Parathyroid adenoma (tissue), 2 donors: ENCODE measurements around the gene SMYD4.
"Not testable (repeated sequence)": the region's sequence is repeated elsewhere in the genome, so short reads cannot be mapped to it uniquely, and the experiment has no call there.

Experiments
- H2AFZ ChIP-seq: fragments of 300-600 bp; sonication (generic); one replicate; pipeline ENCODE4 v1.7.0; 2017; ENCODE audit warnings: antibody characterized with exemption, mild to moderate bottlenecking
- H3K27ac ChIP-seq: fragments of 300-600 bp; sonication (generic); one replicate; pipeline ENCODE4 v1.7.0; 2017
- H3K27me3 ChIP-seq: fragments of 300-600 bp; sonication (generic); one replicate; pipeline ENCODE4 v1.7.0; 2017; ENCODE audit warnings: low read length; ENCODE audit not compliant: control insufficient read depth, insufficient read depth
- H3K36me3 ChIP-seq: fragments of 300-600 bp; sonication (generic); one replicate; pipeline ENCODE4 v1.7.0; 2017; ENCODE audit warnings: low read length; ENCODE audit not compliant: control insufficient read depth, insufficient read depth
- H3K4me1 ChIP-seq: fragments of 300-600 bp; sonication (generic); one replicate; pipeline ENCODE4 v1.7.0; 2017; ENCODE audit warnings: control low read depth
- H3K4me2 ChIP-seq: fragments of 300-600 bp; sonication (generic); one replicate; pipeline ENCODE4 v1.7.0; 2017; ENCODE audit warnings: low read length
- H3K4me3 ChIP-seq: fragments of 300-600 bp; sonication (generic); one replicate; pipeline ENCODE4 v1.7.0; 2017; ENCODE audit warnings: low read depth, low read length
- H3K79me2 ChIP-seq: fragments of 300-600 bp; sonication (generic); one replicate; pipeline ENCODE4 v1.7.0; 2017; ENCODE audit warnings: control low read depth
- H3K9ac ChIP-seq: fragments of 300-600 bp; sonication (generic); one replicate; pipeline ENCODE4 v1.7.0; 2017; ENCODE audit warnings: mild to moderate bottlenecking
- H3K9me3 ChIP-seq: fragments of 300-600 bp; sonication (generic); one replicate; pipeline ENCODE4 v1.7.0; 2017; ENCODE audit warnings: low read length; ENCODE audit not compliant: control insufficient read depth
- CTCF ChIP-seq: fragments of 300-600 bp; sonication (generic); IDR thresholded peaks from one replicate; pipeline ENCODE4 v1.7.0; 2017; ENCODE audit warnings: antibody characterized with exemption, mild to moderate bottlenecking
- donor health status: primary hyperparathyroidism.

Gene SMYD4

GRCh38 chr17:1813088-1813487 lies 16.6 kb downstream of the SMYD4 start:
- H3K4me1 ChIP-seq = no peaks in the 10 kb centered on the region
- no peak overlapping the region for H3K9ac ChIP-seq
- H3K27ac ChIP-seq = no peak overlapping the region
- no peak overlapping the region for H3K4me2 ChIP-seq
- H2AFZ ChIP-seq = no peak overlapping the region
- no peak overlapping the region for H3K4me3 ChIP-seq
- no peak for TF ChIP-seq CTCF
- H3K27me3 ChIP-seq = no peaks in the 10 kb centered on the region
- no peaks in the 10 kb centered on the region for H3K9me3 ChIP-seq
- no peaks in the 10 kb centered on the region for H3K36me3 ChIP-seq
- peaks cover 3% of the 10 kb centered on the region for H3K79me2 ChIP-seq

GRCh38 chr17:1810450-1811103 lies 19.1 kb downstream of the SMYD4 start:
- no peaks in the 10 kb centered on the region for H3K9me3 ChIP-seq
- H3K79me2 ChIP-seq = no peaks in the 10 kb centered on the region
- H2AFZ ChIP-seq = no peak overlapping the region
- H3K4me2 ChIP-seq = no peak overlapping the region
- H3K27me3 ChIP-seq = no peaks in the 10 kb centered on the region
- H3K4me3 ChIP-seq = no peak overlapping the region
- no peaks in the 10 kb centered on the region for H3K4me1 ChIP-seq
- no peaks in the 10 kb centered on the region for H3K36me3 ChIP-seq
- no peak overlapping the region for H3K9ac ChIP-seq
- no peak for TF ChIP-seq CTCF
- H3K27ac ChIP-seq = no peak overlapping the region

DNA sequence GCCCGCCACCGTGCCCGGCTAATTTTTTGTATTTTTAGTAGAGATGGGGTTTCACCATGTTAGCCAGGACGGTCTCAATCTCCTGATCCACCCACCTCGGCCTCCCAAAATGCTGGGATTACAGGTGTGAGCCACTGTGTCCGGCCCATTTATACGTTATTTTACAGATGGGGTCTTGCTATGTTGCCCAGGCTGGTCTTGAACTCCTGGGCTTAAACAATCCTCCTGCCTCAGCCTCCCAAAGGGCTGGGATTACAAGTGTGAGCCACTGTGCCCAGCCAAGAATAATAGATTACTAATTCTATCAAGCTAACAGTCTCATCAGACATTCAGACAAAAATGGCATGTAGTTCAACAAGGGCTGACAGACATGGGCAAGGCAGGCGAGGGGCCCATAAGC lies 19.9 kb downstream of the SMYD4 start:
- not testable (repeated sequence) for H3K79me2 ChIP-seq, H3K36me3 ChIP-seq, H3K9ac ChIP-seq, H2AFZ ChIP-seq, H3K27me3 ChIP-seq, H3K4me3 ChIP-seq, H3K4me1 ChIP-seq, H3K4me2 ChIP-seq, H3K9me3 ChIP-seq, H3K27ac ChIP-seq

GRCh38 chr17:1808644-1809043 lies 21.1 kb downstream of the SMYD4 start:
- no peak for TF ChIP-seq CTCF
- Histone ChIP-seq H3K36me3 (no peaks in the 10 kb centered on the region), H3K9me3 (no peaks in the 10 kb centered on the region), H2AFZ (no peak overlapping the region), H3K79me2 (no peaks in the 10 kb centered on the region), H3K4me3 (no peak overlapping the region), H3K27me3 (no peaks in the 10 kb centered on the region), H3K4me1 (no peaks in the 10 kb centered on the region), H3K4me2 (no peak overlapping the region), H3K27ac (no peak overlapping the region), H3K9ac (no peak overlapping the region)

DNA sequence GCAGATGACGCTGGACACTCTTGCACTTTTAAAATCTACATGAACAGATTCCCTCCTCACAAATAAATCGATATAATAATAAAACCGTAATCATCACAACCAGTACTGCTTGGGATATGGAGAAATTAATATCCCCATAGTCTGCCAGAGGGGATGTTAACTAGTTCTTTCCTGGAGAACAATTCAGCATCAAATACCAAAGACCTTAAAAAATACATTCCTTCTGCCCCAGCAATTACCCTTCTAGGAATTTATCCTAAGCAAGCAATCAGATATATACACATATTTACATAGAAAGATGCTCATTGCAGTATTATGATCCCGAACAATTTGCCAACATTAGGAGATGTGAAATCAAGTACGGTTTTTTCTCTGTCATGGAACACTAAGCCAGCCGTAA lies 21.8 kb downstream of the SMYD4 start:
- no peaks in the 10 kb centered on the region for H3K9me3 ChIP-seq
- no peaks in the 10 kb centered on the region for H3K79me2 ChIP-seq
- no peaks in the 10 kb centered on the region for H3K36me3 ChIP-seq
- H2AFZ ChIP-seq = no peak overlapping the region
- no peak overlapping the region for H3K4me3 ChIP-seq
- H3K27ac ChIP-seq = no peak overlapping the region
- no peak overlapping the region for H3K4me2 ChIP-seq
- TF ChIP-seq CTCF = no peak
- H3K27me3 ChIP-seq = no peaks in the 10 kb centered on the region
- H3K9ac ChIP-seq = no peak overlapping the region
- no peaks in the 10 kb centered on the region for H3K4me1 ChIP-seq
